Measurements from ENCODE around the gene SOS1.

Gene SOS1

DNA sequence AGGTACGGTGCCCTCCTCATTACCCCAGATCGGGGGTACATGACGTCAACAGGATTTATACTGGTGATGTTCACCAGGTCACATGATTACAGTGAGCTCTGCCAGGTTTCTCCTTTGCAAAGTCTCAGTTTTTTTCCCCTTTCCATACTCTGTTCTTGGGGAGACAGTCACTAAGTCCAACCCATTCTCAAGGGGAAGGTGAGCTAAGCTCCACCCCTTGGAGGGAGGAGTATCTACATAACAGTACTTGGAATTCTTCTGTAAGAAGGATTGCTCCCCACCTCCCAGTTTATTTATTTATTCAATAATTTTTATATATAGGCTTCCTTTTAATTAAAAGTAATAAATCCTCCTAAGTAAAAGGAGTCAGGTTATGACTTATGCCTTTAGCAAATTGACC, 34.1 kb upstream of the SOS1 start:
- DNase-seq (ENCODE audit: low read depth) = no peak
- TF ChIP-seq, protein P1, sequence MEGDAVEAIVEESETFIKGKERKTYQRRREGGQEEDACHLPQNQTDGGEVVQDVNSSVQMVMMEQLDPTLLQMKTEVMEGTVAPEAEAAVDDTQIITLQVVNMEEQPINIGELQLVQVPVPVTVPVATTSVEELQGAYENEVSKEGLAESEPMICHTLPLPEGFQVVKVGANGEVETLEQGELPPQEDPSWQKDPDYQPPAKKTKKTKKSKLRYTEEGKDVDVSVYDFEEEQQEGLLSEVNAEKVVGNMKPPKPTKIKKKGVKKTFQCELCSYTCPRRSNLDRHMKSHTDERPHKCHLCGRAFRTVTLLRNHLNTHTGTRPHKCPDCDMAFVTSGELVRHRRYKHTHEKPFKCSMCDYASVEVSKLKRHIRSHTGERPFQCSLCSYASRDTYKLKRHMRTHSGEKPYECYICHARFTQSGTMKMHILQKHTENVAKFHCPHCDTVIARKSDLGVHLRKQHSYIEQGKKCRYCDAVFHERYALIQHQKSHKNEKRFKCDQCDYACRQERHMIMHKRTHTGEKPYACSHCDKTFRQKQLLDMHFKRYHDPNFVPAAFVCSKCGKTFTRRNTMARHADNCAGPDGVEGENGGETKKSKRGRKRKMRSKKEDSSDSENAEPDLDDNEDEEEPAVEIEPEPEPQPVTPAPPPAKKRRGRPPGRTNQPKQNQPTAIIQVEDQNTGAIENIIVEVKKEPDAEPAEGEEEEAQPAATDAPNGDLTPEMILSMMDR (IDR thresholded peaks at IDR 0.05; ENCODE audit: control insufficient read depth, extremely low read depth, insufficient read depth) = no peak
- no peak overlapping the region for H3K4me3 ChIP-seq (ENCODE audit: low read depth, low read length)

DNA sequence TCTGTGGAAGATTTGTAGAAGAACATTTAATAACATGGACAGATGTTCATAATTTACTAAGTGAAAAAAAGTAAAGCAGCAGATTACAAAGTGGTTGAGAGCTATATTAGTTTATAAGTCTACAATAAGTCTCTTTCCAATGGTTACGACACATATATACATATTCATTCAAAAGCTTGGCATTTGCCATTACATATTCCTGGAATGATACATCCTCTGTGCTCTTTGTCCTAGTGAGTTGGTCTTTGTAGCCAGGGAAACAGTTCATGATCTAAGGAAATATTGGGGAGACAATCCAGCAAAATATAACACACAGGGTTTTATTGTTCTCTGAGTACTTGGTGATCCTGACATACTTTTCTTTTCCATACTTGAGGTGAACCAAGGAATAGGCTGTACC, 32.5 kb upstream of the SOS1 start:
- TF ChIP-seq, protein P1 (IDR thresholded peaks at IDR 0.05; ENCODE audit: control insufficient read depth, extremely low read depth, insufficient read depth) = no peak
- no peak for DNase-seq (ENCODE audit: low read depth)
- H3K4me3 ChIP-seq (ENCODE audit: low read depth, low read length) = no peak overlapping the region

DNA sequence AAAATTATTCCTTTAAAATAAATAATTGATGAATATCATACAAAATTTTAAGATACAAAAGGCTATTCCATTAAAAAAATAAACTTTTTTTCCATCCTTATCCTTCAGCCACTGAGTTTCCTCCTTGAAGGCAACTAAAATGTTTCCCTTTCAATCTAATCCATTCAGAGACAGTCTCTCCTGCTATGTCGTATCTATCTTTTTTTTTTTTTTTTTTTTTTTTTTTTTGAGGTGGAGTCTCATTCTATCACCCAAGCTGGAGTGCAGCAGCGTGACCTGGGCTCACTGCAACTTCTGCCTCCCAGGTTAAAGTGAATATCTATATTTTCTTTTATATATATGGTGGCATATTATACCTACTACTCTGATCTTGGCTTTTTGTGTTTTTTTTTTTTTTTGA, 31.7 kb upstream of the SOS1 start:
- H3K4me3 ChIP-seq (ENCODE audit: low read depth, low read length) = no peak overlapping the region
- TF ChIP-seq, protein P1 (IDR thresholded peaks at IDR 0.05; ENCODE audit: control insufficient read depth, extremely low read depth, insufficient read depth) = no peak
- no peak for DNase-seq (ENCODE audit: low read depth)

DNA sequence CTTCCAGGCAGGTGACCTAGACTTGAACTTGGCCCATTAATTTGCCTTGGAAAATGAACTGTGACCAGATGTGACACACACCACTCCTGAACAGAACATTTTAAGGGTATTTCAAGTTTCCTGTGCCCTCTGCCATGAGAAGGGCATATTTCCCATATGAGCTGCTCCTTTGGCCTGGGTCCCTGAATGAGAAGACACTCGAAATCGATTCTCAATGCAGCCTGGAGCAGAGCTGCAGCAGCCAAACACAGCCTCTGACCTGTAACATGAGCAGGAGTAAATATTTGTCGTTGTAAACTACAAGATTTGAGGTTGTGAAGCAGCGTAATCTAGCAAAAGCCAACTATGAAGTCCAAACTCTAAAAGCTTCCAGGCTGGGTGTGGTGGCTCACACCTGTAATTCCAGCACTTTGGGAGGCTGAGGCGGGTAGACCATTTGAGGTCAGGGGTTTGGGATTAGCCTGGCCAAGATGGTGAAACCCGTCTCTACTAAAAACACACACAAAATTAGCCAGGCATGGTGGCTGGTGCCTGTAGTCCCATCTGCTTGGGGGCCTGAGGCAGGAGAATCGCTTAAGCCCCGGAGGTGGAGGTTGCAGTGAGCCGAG, 30.1 kb upstream of the SOS1 start:
- DNase-seq (ENCODE audit: low read depth) = no peak
- TF ChIP-seq, protein P1 (IDR thresholded peaks at IDR 0.05; ENCODE audit: control insufficient read depth, extremely low read depth, insufficient read depth) = no peak
- no peak overlapping the region for H3K4me3 ChIP-seq (ENCODE audit: low read depth, low read length)

DNA sequence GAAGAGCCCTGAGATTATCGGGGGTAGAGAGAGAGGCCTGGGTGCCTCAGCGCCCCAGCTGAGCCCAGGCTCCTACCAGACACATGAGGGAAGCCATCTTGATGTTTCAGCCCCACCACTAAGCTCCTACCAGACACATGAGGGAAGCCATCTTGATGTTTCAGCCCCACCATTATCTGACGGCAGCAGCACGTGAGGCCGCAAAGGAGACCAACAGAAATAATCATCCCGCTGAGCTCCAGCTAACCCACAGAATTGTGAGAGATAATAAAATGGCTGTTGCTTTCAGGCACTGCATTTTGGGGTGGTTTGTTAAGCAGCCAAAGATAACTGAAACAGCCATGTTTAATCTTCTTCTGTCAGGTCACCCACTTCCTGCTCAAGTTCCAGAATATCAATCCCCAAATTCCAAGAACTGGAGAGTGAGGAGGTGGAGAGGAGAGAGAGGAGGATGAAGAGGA, 29.3 kb upstream of the SOS1 start:
- H3K4me3 ChIP-seq (ENCODE audit: low read depth, low read length) = no peak overlapping the region
- TF ChIP-seq, protein P1 (IDR thresholded peaks at IDR 0.05; ENCODE audit: control insufficient read depth, extremely low read depth, insufficient read depth) = no peak
- no peak for DNase-seq (ENCODE audit: low read depth)

DNA sequence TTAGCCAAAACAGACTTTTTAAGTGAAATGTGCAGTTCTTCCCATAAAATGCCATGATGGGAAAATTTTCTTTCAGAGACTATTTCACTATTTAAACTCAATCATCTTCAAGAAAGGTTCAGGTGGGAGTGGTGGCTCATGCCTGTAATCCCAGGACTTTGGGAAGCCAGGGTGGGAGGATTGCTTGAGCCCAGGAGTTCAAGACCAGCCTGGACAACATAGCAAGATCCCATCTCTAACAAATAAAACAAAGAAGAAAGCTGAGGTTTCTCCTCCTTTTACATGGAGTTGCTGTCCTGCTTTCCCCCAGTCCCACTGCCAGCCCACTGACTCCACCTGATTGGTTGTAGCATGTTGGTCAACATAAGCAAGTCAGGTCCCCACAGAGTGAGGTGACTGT, 25.8 kb upstream of the SOS1 start:
- no peak overlapping the region for H3K4me3 ChIP-seq (ENCODE audit: low read depth, low read length)
- DNase-seq (ENCODE audit: low read depth) = no peak
- TF ChIP-seq, protein P1 (IDR thresholded peaks at IDR 0.05; ENCODE audit: control insufficient read depth, extremely low read depth, insufficient read depth) = no peak

DNA sequence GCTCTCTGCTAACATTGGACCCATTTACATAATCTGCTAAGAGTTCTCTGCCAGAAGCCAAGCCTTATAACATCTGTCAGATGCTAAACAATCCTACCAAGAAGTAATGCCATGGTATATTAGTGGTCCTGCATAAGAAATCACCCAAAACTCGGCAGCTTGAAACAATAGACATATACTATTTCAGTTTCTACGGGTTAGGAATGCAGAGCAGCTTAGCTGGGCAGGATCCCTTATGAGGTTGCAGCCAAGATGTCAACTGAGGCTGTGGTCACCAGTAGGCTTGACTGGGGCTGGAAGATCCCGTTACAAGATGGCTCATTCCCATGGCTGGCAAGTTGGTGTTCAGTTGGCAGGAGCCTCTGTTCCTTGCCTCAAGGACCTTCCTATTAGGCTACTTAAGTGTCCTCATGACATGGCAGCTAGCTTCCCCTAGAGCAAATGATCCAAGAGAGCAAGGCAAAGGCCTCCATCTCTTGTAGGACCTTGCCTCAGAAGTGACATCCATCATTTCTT, 25.1 kb upstream of the SOS1 start:
- TF ChIP-seq, protein P1 (IDR thresholded peaks at IDR 0.05; ENCODE audit: control insufficient read depth, extremely low read depth, insufficient read depth) = no peak
- H3K4me3 ChIP-seq (ENCODE audit: low read depth, low read length) = no peak overlapping the region
- DNase-seq (ENCODE audit: low read depth) = no peak

All from LNCaP clone FGC (cell line).